ENCODE results near the gene CRTC3.
"Not testable (repeated sequence)": the region's sequence is repeated elsewhere in the genome, so short reads cannot be mapped to it uniquely, and the experiment has no call there.

Gene CRTC3

DNA sequence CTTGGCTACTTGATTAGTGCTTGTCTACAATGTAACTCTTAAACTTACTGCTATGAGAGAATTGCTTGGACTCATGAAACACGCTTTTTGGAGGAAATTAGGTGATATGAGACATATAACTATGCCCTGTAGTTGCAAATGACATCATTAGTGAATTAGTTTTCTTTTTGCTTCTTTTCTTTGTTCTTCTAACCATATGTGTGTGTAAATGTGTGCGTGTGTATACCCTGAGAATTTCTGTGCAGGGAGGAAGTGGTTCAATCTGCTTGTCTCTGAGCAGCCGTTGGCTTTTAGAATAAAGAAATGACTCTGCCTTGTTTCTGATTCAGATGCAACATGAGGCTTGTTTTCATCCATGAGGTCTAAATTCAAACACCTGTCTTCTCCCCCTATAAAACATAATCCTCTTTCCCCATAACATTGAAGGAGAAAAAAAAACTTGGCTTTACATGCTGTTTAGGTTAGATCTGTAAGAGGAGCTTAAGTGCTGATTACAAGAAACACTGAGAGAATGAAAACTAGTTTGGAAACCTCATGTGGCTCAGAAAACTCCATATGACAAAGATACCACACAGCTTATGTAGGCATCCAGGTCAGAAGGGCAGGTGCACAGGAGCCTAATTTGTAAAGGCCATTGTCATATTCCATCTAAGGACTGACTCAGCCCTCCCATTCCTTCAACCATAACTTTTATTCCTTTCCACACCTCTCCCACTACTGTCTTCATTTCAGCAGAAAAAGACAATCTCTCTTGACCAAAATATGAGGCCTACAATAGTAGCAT lies 156.9 kb downstream of the CRTC3 start:
- H3K4me3 Mint-ChIP-seq: peak overlapping the region; percentile 31 to 44
- peaks cover 0 to 4% of the 10 kb centered on the region in 2 donors for H3K9me3 Mint-ChIP-seq
- DNase-seq: peak; percentile 48 to 63
- H3K27ac Mint-ChIP-seq: peak overlapping the region; percentile 94 to 96
- peaks cover 47% of the 10 kb centered on the region for H3K4me1 Mint-ChIP-seq
- H3K27me3 Mint-ChIP-seq: no peaks in the 10 kb centered on the region
- peak; percentile 99 for ATAC-seq

DNA sequence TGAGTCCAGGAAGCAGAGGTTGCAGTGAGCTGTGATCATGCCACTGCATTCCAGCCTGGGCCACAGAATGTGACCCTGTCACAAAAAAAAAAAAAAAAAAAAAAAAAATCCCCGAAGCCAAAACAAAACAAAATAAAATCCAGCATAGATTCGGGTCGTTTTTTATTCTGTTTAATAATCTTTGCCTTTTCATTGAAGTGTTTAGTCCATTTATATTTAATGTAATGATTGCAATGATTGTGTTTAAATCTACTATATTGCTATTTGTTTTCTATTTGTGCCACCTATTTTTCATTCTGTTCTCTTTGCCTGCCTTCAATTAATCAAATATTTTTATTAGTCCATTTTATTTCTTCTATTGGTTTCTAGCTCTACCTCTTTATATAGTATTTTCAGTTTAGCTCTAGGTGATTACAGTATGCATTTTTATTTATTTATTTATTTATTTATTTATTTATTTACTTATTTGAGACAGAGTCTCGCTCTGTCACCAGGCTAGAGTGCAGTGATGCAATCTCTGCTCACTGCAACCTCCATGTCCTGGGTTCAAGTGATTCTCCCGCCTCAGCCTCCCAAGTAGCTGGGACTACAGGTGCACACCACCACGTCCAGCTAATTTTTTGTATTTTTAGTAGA lies 159.7 kb downstream of the CRTC3 start:
- not testable (repeated sequence) for H3K9me3 Mint-ChIP-seq, H3K27me3 Mint-ChIP-seq, H3K4me3 Mint-ChIP-seq, ATAC-seq, DNase-seq, H3K27ac Mint-ChIP-seq
- peaks cover 57% of the 10 kb centered on the region for H3K4me1 Mint-ChIP-seq

DNA sequence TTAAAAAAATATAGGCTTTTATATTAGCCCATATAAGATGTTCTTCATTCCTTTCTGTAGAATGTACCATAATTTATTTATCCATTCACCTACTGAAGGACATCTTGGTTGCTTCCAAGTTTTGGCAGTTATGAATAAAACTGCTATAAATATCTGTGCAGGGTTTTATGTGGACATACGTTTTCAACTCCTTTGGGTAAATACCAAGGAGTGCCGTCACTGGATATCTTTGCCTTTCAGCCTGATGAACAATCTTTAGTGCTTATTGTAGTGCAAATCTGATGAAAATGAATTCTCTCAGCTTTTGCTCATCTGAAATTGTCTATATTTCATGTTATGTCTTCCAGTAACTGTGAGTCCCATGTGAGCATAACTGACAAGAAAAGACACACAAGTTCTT lies 160.9 kb downstream of the CRTC3 start:
- Mint-ChIP-seq H3K4me3 (no peak overlapping the region), H3K27ac (no peak overlapping the region), H3K4me1 (peaks cover 46% of the 10 kb centered on the region), H3K27me3 (no peaks in the 10 kb centered on the region), H3K9me3 (peaks cover 0 to 4% of the 10 kb centered on the region in 2 donors)
- ATAC-seq: no peak
- no peak for DNase-seq

DNA sequence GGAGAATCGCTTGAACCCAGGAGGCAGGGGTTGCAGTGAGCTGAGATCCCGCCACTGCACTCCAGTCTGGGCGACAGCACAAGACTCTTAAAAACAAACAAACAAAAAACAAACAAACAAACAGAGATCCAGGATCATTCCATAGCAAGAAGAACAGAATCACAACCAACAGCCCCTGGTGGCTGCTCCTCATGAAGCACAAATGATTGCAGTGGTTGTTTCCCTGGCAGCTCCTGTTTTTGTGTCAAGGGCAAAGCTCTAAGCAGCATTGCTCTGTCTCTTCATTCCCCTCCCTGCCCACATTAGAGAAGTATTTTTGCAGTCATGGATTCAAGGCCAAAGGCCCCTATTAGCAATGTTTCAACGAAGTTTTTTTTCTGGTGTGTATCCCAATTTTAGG lies 161.6 kb downstream of the CRTC3 start:
- Mint-ChIP-seq H3K27ac (no peak overlapping the region), H3K27me3 (no peaks in the 10 kb centered on the region), H3K4me1 (peaks cover 40% of the 10 kb centered on the region), H3K4me3 (no peak overlapping the region), H3K9me3 (peaks cover 0 to 4% of the 10 kb centered on the region in 2 donors)
- DNase-seq (no peak), ATAC-seq (no peak)

DNA sequence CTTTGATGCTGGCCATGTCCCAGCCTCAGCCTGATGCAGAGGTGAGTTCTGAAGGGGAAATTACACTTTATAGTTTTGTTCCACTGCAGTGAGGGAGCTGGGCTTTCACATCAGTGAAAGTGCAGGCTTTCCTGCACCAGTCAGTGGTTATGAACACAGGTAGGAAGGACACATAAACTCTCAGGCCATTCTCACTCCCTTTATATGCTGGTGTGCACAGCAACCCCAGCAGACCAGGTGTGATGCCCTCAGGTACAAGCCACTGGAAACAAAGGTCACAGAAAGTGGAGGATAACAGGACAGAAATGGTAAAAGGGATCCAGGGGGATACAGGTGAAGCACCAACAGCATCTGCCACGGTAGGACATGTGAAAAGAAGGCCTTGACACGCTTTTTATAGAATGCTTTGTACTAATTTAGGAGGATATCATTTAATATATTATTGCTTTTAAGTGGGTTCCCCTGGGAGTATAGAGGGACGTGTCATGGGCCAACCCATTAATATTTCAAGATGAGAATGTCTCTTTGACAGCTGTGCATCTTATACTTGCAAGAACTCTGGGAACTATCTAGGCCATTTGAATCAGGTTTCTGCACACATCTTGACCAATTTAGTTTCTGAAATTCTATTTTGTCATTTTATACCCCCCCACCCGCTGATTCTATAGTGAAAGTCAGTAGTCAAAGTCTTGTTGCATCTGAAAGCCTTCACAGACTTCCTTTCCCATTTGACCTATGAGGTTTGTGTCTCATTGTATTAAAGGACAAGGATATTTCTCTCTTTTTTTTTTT lies 162.5 kb downstream of the CRTC3 start:
- Mint-ChIP-seq H3K27me3 (no peaks in the 10 kb centered on the region), H3K27ac (no peak overlapping the region), H3K4me3 (no peak overlapping the region), H3K9me3 (peaks cover 0 to 4% of the 10 kb centered on the region in 2 donors), H3K4me1 (peaks cover 40% of the 10 kb centered on the region)
- no peak for ATAC-seq
- no peak for DNase-seq
